Measurements from ENCODE around the gene ASB13.
"Not testable (repeated sequence)": the region's sequence is repeated elsewhere in the genome, so short reads cannot be mapped to it uniquely, and the experiment has no call there.

The ASB13 gene

DNA sequence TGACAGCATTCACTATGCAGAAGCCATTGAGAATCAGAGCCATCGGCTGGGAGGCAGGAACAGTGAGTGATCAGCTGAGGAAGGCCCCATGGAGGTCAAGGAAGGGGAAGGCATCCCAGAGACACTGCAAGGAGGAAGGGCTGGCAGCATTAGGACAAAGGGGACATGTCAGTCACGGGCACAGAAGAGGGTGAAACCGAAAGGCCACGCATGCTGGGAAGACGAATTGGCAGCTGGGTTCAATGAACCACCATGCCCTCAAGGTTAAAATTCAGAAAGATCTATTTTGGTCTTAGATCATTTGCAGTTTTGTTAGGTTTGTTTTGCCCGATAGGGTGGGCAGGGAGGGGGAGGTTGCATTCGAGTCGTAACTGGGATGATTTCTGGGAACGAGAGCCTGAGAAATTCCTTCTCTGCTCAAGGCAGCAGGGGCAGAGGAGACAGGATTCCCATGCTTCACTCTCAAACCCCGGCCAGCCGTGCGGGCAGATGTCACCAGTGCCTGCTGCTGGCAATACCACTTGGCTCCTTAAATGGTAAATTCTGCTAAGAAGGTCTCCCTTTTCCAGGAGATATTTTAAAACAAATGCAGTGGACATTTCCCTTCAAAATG is 57.7 kb downstream of the ASB13 start:
- in situ Hi-C loops (cut with HindIII; ENCODE audit: low sequenced_read_pairs), result no loop called here

DNA sequence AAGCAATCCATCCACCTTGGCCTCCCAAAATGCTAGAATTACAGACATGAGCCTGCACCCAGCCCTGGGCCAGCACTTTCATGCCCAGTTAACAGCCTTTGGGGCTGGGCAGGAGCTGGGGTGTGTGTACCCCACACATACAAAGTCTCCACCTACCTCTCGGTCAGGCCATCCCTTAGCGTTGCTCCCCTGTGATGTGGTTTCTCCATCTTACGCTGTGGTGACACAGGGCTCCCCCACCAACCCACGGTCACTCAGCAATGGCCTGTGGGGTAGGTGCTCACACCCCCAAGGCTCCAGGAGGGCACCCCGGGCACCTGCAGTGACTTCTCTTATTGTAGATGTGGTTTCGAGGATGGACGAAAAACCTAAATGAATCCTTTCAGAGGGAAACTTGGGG is 58.8 kb downstream of the ASB13 start:
- in situ Hi-C loops (cut with HindIII; ENCODE audit: low sequenced_read_pairs), result no loop called here

DNA sequence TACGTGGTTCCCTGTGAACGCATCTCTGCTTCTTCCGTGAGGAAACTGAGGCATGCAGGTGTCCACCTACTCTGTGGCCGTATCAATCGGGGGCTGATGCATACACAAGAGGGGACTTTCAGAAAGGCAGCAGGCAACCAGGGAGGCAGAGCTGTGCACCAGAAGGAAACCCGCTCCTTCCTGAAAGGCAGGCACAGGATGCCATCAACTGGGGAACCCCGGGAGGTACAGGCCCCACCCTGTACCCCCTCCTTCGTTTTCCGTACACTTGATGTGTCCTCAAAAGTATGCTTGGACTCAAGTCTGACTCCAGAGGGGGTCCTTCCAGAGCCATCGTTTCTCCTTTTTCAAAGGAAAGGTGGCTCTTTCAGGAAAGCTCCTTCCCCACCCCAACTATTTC is 59.5 kb downstream of the ASB13 start:
- in situ Hi-C loops (cut with HindIII; ENCODE audit: low sequenced_read_pairs), result no loop called here

DNA sequence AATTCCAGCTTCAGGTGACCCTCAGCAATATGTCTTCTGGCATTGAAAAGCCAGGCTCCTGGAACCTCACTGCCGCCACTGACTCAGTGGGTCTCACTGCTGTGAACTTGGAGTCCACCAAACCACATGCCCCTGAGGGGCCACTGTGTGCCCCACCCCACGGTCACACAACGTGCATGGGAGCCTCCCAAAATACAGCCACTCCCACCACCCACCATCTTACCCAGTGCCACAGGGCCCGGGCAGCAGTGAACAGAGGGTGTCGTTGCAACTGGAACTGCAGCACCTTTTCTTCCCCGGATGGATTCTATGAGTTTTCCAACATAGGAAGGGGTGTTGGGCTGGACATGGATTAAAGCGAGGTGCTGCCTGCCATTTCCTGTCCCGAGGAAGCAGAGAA is 60.1 kb downstream of the ASB13 start:
- in situ Hi-C loops (cut with HindIII; ENCODE audit: low sequenced_read_pairs), result no loop called here

DNA sequence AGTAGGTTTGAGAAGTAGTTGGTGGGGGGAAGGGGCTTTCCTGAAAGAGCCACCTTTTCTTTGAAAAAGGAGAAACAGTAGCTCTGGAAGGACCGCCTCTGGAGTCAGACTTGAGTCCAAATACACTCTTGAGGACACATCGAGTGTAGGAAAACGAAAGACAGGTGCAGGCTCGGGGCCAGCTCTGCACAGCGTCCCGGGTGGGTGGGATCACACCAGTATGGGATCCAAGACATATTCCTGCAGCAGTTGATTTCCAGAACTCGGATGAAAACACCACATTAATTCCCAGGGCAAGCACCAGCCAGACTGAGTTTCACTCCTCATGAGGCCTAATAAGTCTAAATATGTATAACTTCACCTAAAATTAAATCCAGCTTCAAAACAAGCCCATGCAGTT is 61.4 kb downstream of the ASB13 start:
- in situ Hi-C loops (cut with HindIII; ENCODE audit: low sequenced_read_pairs), result no loop called here

DNA sequence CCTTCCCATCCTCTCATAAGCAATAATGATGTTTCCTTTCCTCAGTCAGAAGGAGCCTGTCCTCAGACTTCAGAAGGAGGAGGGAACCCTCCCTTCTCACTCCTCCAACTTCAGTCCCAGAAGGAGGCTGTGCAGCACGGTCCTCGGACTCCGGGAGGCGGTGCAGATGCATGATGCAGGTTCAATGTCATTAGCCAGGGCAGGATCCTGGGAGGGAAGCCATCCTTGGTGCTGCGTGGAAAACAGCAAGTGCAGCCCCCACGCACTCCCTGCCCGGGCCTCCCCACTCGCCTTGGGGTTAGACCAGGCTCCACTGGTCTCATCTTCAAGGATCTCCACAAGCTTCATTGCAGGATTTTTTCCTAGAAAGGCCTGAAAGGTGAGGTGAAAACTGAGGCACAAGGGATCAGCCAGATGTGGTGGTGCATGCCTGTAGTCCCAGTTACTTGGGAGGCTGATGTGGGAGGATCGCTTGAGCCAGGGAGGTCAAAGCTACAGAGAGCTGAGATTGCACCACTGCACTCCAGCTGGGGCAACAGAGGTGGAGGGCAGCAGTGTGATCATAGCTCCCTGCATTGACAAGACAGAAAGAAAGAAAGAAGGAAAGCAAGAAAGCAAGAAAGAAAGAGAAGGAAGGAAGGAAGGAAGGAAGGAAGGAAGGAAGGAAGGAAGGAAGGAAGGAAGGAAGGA is 62.0 kb downstream of the ASB13 start:
- in situ Hi-C loops (cut with HindIII; ENCODE audit: low sequenced_read_pairs), result no loop called here

DNA sequence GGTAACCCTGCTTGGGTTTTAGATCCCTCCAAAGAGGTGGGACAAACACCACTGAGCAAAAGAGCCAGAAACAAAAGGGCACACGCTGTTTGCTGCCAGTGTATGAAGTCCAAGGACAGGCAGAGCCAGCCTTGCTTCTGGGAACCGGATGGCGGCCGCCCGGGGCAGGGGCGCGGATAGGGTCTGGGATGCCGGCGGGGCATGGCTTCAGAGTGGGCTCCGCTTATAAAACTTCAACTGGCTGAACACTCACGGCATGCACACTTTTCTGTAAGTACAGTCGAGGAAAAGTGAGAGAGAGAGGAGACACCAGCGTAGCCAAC is 62.6 kb downstream of the ASB13 start:
- in situ Hi-C loops (cut with HindIII; ENCODE audit: low sequenced_read_pairs), result no loop called here

DNA sequence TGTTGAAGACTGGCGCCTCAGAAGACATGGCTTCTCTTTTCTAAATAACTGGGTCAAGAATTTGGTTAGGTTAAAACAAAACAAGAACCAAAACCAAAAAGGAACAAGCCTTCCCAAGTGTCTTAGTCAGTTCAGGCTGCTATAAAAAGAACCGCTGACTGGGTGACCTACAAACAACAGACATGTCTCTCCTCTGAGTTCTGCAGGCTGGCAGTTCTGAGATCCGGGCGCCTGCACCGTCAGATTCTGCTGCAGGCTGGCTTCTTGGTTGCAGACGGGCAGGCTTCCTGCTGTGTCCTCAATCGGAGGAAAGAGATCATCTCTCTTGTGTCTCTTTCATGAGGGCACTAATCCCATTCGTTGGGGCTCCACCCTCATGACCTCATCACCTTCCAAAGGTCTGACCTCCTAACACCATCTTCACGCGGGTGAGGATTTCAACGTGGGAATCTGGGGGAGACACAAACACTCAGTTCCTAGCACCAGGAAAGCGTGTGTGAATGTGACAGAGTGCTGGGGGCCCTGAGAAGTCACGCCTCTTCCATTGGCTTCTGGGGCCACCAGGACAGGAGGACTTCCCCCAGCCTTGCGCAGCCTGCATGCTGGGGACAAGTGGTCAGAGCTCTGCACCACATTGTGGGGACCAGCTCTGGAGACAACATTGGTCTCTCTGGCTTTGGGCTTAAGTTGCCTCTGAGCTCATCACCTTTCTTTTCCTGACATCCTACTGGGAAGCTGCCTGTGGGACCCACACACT is 63.1 kb downstream of the ASB13 start:
- in situ Hi-C loops (cut with HindIII; ENCODE audit: low sequenced_read_pairs), result no loop called here

DNA sequence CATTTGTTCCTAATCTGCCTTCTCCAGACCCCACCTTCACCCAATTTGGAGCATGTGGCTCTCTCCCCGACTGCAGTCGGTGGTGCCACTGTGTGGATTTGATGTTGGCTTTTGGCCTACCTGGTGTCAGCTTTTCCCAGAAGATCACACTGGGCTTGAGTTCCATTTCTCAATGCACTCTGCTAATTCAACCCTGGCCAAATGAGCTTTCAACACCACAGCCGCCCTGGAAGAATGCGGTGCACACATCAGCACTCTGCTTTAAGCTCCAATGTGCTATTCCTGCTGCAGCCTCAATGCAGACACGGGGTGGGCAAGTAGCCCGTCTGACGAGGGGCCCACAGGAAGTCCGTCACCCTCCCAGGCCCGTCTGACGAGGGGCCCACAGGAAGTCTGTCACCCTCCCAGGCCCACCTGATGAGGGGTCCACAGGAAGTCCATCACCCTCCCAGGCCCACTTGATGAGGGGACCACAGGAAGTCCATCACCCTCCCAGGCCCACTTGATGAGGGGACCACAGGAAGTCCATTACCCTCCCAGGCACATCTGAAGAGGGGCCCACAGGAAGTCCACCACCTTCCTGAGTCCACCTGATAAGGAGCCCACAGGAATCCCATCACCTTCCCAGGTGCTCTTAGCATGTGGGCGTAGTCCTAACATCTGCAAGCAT is 64.4 kb downstream of the ASB13 start:
- in situ Hi-C loops (cut with HindIII; ENCODE audit: low sequenced_read_pairs), result no loop called here

DNA sequence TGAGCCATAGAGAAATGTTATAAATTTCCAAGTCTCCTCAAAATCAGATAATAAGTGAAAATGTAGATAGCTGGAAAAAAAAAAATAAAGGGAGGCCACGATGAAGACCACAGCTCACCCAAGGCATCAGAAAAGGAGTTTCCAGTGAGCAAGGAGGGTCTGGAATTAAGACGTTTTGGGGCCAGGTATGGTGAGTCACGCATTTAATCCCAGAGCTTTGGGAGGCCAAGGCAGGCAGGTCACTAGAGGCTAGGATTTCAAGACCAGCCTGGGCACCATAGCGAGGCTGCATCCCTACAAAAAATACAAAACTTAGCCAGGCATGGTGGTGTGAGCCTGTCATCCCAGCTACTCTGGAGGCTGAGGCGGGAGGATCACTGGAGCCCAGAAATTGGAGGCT is 65.5 kb downstream of the ASB13 start:
- in situ Hi-C loops (cut with HindIII; ENCODE audit: low sequenced_read_pairs), result no loop called here

DNA sequence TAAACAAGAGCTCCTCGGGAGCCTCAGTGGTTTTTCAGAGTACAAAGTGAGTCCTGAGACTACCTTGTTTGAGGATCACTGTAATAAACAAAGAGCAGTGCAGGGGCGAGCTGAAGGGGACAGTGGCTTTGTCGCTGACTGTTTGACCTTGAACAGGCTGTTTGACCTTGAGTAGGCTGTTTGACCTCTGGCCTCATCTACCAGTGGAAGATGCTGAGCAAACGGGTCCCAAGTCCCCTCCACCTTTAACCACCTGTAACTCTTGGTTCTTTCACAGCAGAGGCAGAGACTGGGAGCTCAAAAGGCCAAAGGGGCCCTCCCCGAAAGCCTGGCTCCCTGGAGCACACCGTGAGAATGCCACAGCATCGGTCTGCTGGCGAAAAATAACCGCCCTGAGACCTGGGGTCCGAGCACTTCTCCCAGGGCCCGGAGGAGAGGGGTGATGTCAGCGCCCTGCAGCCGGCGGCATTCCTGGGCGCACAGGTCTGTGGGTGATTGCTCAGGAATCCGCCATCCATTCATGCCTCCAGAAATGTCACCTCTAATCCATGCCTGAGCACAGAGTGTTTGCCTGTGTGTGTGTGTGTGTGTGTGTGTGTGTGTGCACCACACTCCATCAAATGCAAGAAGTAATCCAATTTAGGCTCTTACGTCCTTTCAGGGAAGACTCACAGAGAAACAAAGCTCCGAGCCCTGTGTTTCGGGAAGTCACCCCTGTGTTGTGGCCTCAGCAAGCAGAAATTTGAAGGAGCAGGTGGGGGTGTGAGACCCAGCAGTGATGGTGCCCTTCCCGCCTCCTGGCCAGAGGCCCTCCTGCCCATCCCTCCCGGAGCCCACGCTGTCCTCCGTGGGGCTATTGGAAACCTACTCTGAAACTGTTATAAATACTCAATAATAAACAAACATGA is 66.5 kb downstream of the ASB13 start:
- in situ Hi-C loops (cut with HindIII; ENCODE audit: low sequenced_read_pairs), result no loop called here

DNA sequence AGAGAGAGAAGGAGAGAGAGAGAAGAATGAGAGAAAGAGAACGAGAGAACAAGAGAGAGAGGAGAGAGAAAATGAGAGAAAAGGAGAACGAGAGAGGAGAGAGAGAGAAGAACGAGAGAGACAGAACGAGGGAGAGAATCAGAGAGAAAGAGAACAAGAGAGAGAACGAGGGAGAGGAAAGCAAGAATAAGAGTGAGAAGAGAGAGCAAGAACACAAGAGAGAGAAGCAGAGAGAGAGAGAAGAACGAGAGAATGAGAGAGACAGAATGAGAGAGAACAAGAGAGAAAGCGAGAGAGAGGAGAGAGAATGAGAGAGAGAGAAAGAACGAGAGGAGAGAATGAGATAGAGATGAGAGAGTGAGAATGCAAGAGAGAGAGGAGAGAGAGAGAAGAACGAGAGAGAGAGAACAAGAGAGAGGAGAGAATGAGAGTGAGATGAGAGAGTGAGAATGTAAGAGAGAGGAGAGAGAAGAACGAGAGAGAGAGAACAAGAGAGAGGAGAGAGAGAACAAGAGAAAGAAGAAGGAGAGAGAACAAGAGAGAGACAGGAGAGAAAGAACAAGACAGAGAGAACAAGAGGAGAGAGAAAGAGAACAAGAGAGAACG is 68.2 kb downstream of the ASB13 start:
- in situ Hi-C loops (cut with HindIII; ENCODE audit: low sequenced_read_pairs), result no loop called here

DNA sequence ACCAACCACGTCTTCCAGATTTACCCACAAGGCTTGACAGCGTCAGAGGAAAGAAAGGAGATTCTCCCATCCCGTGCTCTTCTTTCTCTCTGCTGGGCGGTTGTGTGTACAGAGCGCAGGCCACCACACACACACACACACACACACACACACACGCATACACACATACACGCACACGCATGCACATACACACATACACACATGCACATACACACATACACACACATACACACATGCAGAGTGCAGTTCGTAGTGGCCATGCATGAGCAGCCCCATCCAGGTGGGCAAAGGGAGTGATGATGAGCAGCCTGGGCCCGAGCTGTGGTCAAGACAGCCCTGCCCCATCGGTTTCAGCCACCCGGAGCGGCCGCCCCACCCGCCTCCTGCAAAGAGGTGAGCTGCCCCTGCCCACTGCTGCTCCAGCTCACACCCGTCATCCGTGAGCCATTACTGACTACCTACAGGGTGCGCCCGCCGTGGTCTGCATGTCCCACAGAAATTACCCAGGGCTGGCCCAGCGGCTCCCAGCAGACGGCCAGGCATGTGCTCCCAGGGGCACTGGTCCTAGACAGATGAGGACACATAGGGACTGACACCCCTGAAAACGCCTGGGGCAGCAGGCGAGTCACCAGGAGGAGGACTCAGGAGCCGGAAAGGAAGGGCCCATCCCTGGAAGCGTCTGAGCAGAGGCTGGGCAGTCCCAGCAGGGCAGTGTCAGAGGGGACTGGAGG is 69.6 kb downstream of the ASB13 start:
- in situ Hi-C loops (cut with HindIII; ENCODE audit: low sequenced_read_pairs), result no loop called here

DNA sequence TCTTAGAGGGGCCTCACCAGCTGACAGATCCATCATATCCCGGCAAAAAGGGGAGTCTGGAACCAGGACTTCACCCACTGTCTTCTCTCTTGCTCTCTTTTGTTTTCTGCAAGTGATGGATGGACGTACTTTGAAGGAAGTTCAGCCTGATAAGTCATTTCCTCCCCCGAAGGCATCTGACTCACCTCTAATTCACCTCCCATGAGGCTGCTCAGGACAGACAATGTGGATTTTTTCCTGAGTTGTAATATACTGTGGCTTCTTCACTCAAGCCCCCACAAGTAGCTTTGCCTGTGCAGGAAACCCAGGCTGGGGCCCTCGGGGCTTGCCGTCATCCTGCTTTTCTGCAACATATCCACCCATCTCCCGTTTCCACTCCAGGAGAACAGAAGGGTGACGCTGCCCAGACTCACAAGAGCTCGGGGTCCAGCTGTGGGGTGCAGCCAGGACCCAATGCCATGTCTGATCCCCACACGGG is 70.4 kb downstream of the ASB13 start:
- in situ Hi-C loops (cut with HindIII; ENCODE audit: low sequenced_read_pairs), result no loop called here

DNA sequence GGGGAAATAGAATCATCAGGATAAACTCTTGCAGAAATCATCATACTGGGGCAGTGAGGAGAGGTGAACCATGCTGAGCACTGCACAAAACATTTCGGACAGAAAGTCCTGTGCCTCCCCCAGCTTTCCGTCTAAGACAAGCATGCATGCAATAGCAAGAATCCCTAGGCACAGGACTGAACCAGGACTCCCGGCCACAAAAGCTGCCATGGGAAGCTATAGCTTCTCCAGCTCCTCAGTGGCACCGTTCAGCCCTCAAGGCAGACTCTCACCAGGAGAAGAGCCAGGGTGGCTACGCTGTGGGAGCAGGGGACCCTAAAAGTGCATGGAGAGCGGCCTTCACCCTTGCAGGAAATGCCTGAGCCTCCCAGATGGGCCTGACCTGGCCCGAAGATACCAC is 70.8 kb downstream of the ASB13 start:
- in situ Hi-C loops (cut with HindIII; ENCODE audit: low sequenced_read_pairs), result no loop called here

DNA sequence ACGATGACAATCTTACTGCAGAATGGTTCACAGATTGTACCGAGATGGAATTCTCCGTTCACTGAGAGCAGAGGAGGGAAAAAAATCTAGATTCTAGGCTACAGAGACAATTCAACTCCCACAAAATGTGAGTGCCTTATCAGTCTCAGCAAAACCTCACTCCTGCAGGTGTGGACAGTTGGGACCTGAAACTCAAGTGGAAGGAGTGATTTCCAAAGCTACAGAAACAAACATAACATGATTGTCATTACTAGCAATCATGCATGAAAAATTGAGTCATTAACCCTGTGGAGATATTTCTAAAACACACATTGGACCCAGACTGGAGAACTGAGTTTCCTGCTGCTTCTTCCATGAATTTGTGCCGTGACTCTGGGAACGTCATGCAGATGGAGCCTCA is 71.3 kb downstream of the ASB13 start:
- in situ Hi-C loops (cut with HindIII; ENCODE audit: low sequenced_read_pairs), result no loop called here

DNA sequence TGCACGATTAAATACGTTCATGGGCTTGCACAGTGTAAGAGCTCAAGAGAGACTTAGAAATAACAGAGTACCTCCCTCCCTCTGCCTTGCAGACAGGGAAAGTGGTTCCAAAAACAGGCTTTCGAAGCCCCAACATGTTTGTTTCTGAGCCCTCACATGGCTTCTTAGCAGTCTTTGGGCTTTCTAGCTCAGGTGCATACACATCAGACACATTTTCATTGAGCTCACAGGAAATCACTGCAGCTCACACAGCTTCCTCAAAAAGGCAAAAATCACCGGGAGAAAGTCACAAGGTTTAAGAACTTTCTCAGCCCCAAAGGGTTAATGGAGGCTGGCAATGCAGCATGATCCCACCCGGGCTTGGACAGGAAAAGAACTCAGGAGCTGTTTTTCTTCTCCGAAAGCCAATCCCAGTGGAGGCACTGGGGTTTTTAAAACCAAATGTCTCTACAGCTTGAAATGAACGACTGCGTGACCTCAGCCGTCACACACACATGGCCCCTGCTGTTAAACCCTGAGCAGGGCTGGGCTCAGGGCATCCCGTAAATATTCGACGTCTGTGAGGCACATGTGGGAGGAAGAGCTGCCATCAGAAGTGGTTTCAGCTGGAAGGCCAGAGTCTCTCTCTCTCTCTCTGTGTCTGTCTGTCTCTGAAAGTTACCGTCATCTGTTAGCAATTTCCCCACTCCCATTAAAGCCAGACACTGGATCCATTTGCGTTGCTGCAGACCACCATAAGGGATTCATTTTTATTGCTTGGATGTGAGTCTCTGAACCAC is 71.9 kb downstream of the ASB13 start:
- in situ Hi-C loops (cut with HindIII; ENCODE audit: low sequenced_read_pairs), result no loop called here

DNA sequence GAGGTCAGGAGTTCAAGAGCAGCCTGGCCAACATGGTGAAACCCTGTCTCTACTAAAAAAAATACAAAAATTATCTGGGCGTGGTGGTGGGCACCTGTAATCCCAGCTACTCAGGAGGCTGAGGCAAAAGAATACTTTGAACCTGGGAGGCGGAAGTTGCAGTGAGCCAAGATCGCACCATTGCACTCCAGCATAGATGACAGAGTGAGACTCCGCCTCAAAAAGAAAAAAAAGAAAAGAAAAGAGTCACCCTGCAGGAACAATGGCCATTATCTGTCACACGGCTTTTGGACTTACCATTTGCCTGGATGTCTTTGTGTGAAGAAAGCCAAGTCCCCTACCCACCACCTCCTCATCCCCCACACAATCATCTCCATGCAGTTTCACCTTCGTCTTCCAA is 73.0 kb downstream of the ASB13 start:
- in situ Hi-C loops (cut with HindIII; ENCODE audit: low sequenced_read_pairs), result not testable (repeated sequence)

DNA sequence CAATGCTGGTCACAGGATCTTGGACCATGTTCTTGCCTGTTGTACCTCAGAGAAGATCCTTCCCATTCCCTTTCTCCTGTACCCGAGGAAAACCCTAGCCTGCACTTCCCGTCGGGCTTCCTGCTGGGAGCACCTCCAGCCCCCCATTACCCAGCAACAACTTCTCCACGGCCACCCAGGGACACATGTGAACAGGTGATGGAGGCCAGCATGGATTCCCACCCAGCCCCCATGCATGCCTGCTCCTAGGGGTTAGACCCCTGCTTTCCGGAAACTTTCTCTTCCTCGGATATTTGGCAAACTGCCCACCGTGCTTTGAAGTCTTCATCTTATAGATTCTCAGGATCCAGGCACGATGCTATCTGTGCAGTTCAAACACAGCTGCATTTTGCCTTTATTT is 74.3 kb downstream of the ASB13 start:
- in situ Hi-C loops (cut with HindIII; ENCODE audit: low sequenced_read_pairs), result no loop called here
